SK-N-SH treated with all-trans-retinoic acid at 6 μM for 48 hours (cell line): Measurements from ENCODE around the gene TMEM11.

Experiments used
- ARNTL ChIP-seq: fragments of 450-650 bp; formaldehyde crosslinking; IDR thresholded peaks from 2 replicates; pipeline ENCODE4 v1.5.0; 2020; ENCODE audit warnings: low read depth, mild to moderate bottlenecking, moderate library complexity, borderline replicate concordance
- CSRNP3 ChIP-seq: fragments of 250-450 bp; sonication (Bioruptor Pico); IDR thresholded peaks from 2 replicates; pipeline ENCODE4 v1.5.1; 2021; ENCODE audit warnings: mild to moderate bottlenecking, moderate library complexity
- ESRRG ChIP-seq: fragments of 250-450 bp; sonication (Bioruptor Pico); IDR thresholded peaks from 2 replicates; pipeline ENCODE4 v1.6.1; 2021; ENCODE audit warnings: mild to moderate bottlenecking
- OSR1 ChIP-seq: fragments of 250-450 bp; sonication (Bioruptor Pico); IDR thresholded peaks from 2 replicates; pipeline ENCODE4 v1.8.0; 2022; ENCODE audit warnings: moderate library complexity, mild to moderate bottlenecking, inconsistent platforms
- PATZ1 ChIP-seq: fragments of 250-450 bp; sonication (Bioruptor Pico); IDR thresholded peaks from 2 replicates; pipeline ENCODE4 v1.8.0; 2020; ENCODE audit warnings: mild to moderate bottlenecking, moderate library complexity, borderline replicate concordance
- POU6F1 ChIP-seq: fragments of 250-450 bp; sonication (Bioruptor Pico); IDR thresholded peaks from 2 replicates; pipeline ENCODE4 v1.8.0; 2021; ENCODE audit warnings: low read depth, mild to moderate bottlenecking, moderate library complexity, borderline replicate concordance
- TOX ChIP-seq: fragments of 250-450 bp; sonication (Bioruptor Pico); IDR thresholded peaks from 2 replicates; pipeline ENCODE4 v1.8.0; 2021; ENCODE audit warnings: mild to moderate bottlenecking, moderate library complexity, borderline replicate concordance
- ZC3H10 ChIP-seq: fragments of 250-450 bp; sonication (Bioruptor Pico); IDR thresholded peaks from 2 replicates; pipeline ENCODE4 v1.5.1; 2021; ENCODE audit warnings: mild to moderate bottlenecking, moderate library complexity
- ZFP3 ChIP-seq: fragments of 250-450 bp; sonication (Bioruptor Pico); IDR thresholded peaks from 2 replicates; pipeline ENCODE4 v1.5.0; 2020; ENCODE audit warnings: mild to moderate bottlenecking, moderate library complexity
- ZFP30 ChIP-seq: fragments of 450-650 bp; formaldehyde crosslinking; IDR thresholded peaks from 2 replicates; pipeline ENCODE4 v1.5.0; 2022; ENCODE audit warnings: mild to moderate bottlenecking, moderate library complexity
- ZNF70 ChIP-seq: fragments of 450-650 bp; formaldehyde crosslinking; IDR thresholded peaks from 2 replicates; pipeline ENCODE4 v1.5.0; 2020; ENCODE audit warnings: mild to moderate bottlenecking, moderate library complexity

DNA sequence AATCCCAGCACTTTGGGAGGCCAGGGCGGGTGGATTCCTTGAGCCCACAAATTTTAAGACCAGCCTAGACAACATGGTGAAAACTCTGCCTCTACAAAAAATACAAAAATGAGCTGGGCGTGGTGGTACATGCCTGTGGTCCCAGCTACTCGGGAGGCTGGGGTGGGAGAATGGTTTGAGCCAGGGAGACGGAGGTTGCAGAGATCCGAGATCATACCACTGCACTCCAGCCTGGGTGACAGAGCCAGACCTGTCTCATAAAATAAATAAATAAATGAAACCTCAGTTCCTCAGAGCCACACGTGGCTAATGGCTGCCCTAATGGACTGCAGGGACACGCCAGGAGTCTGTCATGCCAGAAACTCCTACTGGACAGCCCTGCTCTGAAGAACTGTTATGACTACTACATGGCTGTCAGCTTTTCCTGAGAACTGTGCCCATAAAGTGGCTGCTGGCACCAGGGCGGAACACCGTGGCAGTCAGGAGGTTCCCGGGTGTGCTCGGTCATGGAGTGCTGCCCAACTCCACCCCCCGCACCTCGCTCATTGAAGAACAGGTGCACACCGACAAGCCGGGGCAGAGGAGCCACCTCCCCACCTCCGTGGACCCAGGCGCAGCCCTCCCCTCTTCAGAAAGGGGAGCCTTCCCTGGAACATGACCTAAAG lies 4.3 kb downstream of the TMEM11 start:
- TF ChIP-seq ESRRG (CRISPR knock-in tag) = no peak
- TF ChIP-seq CSRNP3 = no peak
- no peak for TF ChIP-seq ARNTL (CRISPR knock-in tag)
- no peak for TF ChIP-seq PATZ1 (CRISPR knock-in tag)
- TF ChIP-seq ZNF70 (CRISPR knock-in tag) = no peak
- TF ChIP-seq ZC3H10 = no peak
- no peak for TF ChIP-seq POU6F1 (CRISPR knock-in tag)
- no peak for TF ChIP-seq ZFP3 (CRISPR knock-in tag)
- TF ChIP-seq OSR1 (CRISPR knock-in tag) = no peak
- no peak for TF ChIP-seq TOX (CRISPR knock-in tag)
- no peak for TF ChIP-seq ZFP30
